IPS-15b (cell line): Measurements from ENCODE around the gene UGP2.

Experiments used
- H3K27me3 ChIP-seq: one replicate; pipeline ENCODE4 v1.6.1; 2013; ENCODE audit warnings: low read length; ENCODE audit not compliant: control insufficient read depth, insufficient read depth
- H3K36me3 ChIP-seq: one replicate; pipeline ENCODE4 v1.6.1; 2013; ENCODE audit warnings: low read length; ENCODE audit not compliant: control insufficient read depth, insufficient read depth
- H3K4me1 ChIP-seq: one replicate; pipeline ENCODE4 v1.6.1; 2013; ENCODE audit warnings: mild to moderate bottlenecking, low read length; ENCODE audit not compliant: control insufficient read depth, insufficient read depth
- H3K4me3 ChIP-seq: one replicate; pipeline ENCODE4 v1.5.1; 2013; ENCODE audit warnings: low read depth, low read length
- H3K9ac ChIP-seq: one replicate; pipeline ENCODE4 v1.6.1; 2013; ENCODE audit warnings: low read depth, mild to moderate bottlenecking, low read length
- H3K9me3 ChIP-seq: one replicate; pipeline ENCODE4 v1.6.1; 2013; ENCODE audit warnings: mild to moderate bottlenecking, low read length; ENCODE audit not compliant: control insufficient read depth, insufficient read depth

The UGP2 gene

GRCh38 chr2:63818271-63818670 is 23.4 kb upstream of the UGP2 start:
- no peaks in the 10 kb centered on the region for H3K36me3 ChIP-seq
- H3K27me3 ChIP-seq, result no peaks in the 10 kb centered on the region
- H3K9ac ChIP-seq, result no peak overlapping the region
- H3K9me3 ChIP-seq, result no peaks in the 10 kb centered on the region
- peaks cover 3% of the 10 kb centered on the region for H3K4me1 ChIP-seq
- H3K4me3 ChIP-seq, result no peak overlapping the region

GRCh38 chr2:63819256-63819655 is 22.4 kb upstream of the UGP2 start:
- H3K4me1 ChIP-seq, result peaks cover 3% of the 10 kb centered on the region
- H3K27me3 ChIP-seq, result no peaks in the 10 kb centered on the region
- no peak overlapping the region for H3K9ac ChIP-seq
- H3K4me3 ChIP-seq, result no peak overlapping the region
- no peaks in the 10 kb centered on the region for H3K36me3 ChIP-seq
- no peaks in the 10 kb centered on the region for H3K9me3 ChIP-seq

- Histone ChIP-seq H3K9ac (no peak overlapping the region), H3K9me3 (no peaks in the 10 kb centered on the region), H3K4me3 (no peak overlapping the region), H3K4me1 (peaks cover 3% of the 10 kb centered on the region), H3K27me3 (no peaks in the 10 kb centered on the region), H3K36me3 (no peaks in the 10 kb centered on the region)
Observed at GRCh38 chr2:63819765-63820717, 21.7 kb upstream of the UGP2 start.

- Histone ChIP-seq H3K9ac (no peak overlapping the region), H3K4me1 (peaks cover 3% of the 10 kb centered on the region), H3K36me3 (no peaks in the 10 kb centered on the region), H3K9me3 (no peaks in the 10 kb centered on the region), H3K27me3 (no peaks in the 10 kb centered on the region), H3K4me3 (no peak overlapping the region)
Observed at GRCh38 chr2:63820969-63821368, 20.7 kb upstream of the UGP2 start.

GRCh38 chr2:63821396-63821795 is 20.3 kb upstream of the UGP2 start:
- Histone ChIP-seq H3K36me3 (no peaks in the 10 kb centered on the region), H3K4me1 (peaks cover 3% of the 10 kb centered on the region), H3K27me3 (no peaks in the 10 kb centered on the region), H3K4me3 (no peak overlapping the region), H3K9ac (no peak overlapping the region), H3K9me3 (no peaks in the 10 kb centered on the region)

- no peak overlapping the region for H3K4me3 ChIP-seq
- H3K36me3 ChIP-seq, result no peaks in the 10 kb centered on the region
- H3K9ac ChIP-seq, result no peak overlapping the region
- H3K27me3 ChIP-seq, result no peaks in the 10 kb centered on the region
- H3K4me1 ChIP-seq, result peaks cover 4% of the 10 kb centered on the region
- H3K9me3 ChIP-seq, result no peaks in the 10 kb centered on the region
Observed at GRCh38 chr2:63822478-63822877, 19.2 kb upstream of the UGP2 start.

- H3K4me1 ChIP-seq, result peaks cover 4% of the 10 kb centered on the region
- no peaks in the 10 kb centered on the region for H3K36me3 ChIP-seq
- no peak overlapping the region for H3K4me3 ChIP-seq
- H3K27me3 ChIP-seq, result no peaks in the 10 kb centered on the region
- H3K9ac ChIP-seq, result no peak overlapping the region
- no peaks in the 10 kb centered on the region for H3K9me3 ChIP-seq
Observed at GRCh38 chr2:63827749-63828148, 13.9 kb upstream of the UGP2 start.

- H3K4me3 ChIP-seq, result no peak overlapping the region
- no peaks in the 10 kb centered on the region for H3K27me3 ChIP-seq
- H3K36me3 ChIP-seq, result no peaks in the 10 kb centered on the region
- no peaks in the 10 kb centered on the region for H3K9me3 ChIP-seq
- peaks cover 4% of the 10 kb centered on the region for H3K4me1 ChIP-seq
- no peak overlapping the region for H3K9ac ChIP-seq
Observed at GRCh38 chr2:63831176-63831575, 10.5 kb upstream of the UGP2 start.

- Histone ChIP-seq H3K27me3 (no peaks in the 10 kb centered on the region), H3K4me3 (no peak overlapping the region), H3K9me3 (no peaks in the 10 kb centered on the region), H3K4me1 (no peaks in the 10 kb centered on the region), H3K36me3 (no peaks in the 10 kb centered on the region), H3K9ac (no peak overlapping the region)
Observed at GRCh38 chr2:63834401-63834800, 7.3 kb upstream of the UGP2 start.

- Histone ChIP-seq H3K9me3 (no peaks in the 10 kb centered on the region), H3K4me1 (peaks cover 6% of the 10 kb centered on the region), H3K4me3 (no peak overlapping the region), H3K9ac (no peak overlapping the region), H3K27me3 (no peaks in the 10 kb centered on the region), H3K36me3 (no peaks in the 10 kb centered on the region)
Observed at GRCh38 chr2:63837036-63837594, 4.6 kb upstream of the UGP2 start.

- H3K36me3 ChIP-seq, result no peaks in the 10 kb centered on the region
- H3K9ac ChIP-seq, result peak overlapping the region; percentile 51
- H3K27me3 ChIP-seq, result no peaks in the 10 kb centered on the region
- H3K4me1 ChIP-seq, result peaks cover 6% of the 10 kb centered on the region
- no peaks in the 10 kb centered on the region for H3K9me3 ChIP-seq
- H3K4me3 ChIP-seq, result peak overlapping the region; percentile 95
Observed at GRCh38 chr2:63840081-63840784, 1.5 kb upstream of the UGP2 start.
